Fibroblast of lung (primary cell): ENCODE data around the gene ARHGAP44.

Source experiments
- EZH2 ChIP-seq: IDR thresholded peaks from 2 replicates; pipeline ENCODE4 v1.5.1; 2012; ENCODE audit warnings: low read length, control low read depth, mild to moderate bottlenecking; ENCODE audit errors: missing control alignments
- TF ChIP-seq, protein P1 (sequence below), 2 donors: IDR thresholded peaks in 1 of 2; conservative IDR thresholded peaks in 1 of 2; 1 replicate in 1 of 2; 2 replicates in 1 of 2; pipeline ENCODE4 v1.5.1; 2011 to 2012; ENCODE audit warnings: low read length in 2 of 2, control low read depth in 1 of 2, inconsistent platforms in 1 of 2, low read depth in 1 of 2, mild to moderate bottlenecking in 1 of 2

DNA sequence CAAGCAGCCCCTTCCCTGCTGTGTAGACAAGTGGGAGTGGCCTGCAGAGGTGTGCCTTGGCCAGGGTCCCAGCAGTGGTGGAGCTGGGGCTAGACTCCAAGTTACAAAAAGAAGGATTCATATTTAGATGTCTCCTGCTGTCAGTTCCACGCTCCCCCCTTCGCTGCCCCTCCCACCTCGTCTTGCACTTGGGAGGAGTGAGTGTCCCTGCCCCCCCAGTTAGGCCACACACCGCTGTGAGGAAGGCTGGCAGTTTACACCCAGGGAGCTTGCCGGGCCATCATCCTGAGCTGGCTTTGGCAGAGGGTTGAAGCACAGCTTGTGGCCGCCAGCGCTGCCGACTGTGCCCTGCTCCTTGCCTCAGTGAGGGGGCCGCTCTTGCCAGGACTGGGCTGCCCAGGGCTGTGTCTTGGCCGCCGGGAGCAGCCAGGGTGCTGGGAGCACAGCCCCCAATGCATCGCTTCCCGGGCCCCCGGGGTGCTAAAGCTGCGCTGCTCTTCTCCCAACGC lies 184.3 kb downstream of the ARHGAP44 start:
- TF ChIP-seq, protein P1, sequence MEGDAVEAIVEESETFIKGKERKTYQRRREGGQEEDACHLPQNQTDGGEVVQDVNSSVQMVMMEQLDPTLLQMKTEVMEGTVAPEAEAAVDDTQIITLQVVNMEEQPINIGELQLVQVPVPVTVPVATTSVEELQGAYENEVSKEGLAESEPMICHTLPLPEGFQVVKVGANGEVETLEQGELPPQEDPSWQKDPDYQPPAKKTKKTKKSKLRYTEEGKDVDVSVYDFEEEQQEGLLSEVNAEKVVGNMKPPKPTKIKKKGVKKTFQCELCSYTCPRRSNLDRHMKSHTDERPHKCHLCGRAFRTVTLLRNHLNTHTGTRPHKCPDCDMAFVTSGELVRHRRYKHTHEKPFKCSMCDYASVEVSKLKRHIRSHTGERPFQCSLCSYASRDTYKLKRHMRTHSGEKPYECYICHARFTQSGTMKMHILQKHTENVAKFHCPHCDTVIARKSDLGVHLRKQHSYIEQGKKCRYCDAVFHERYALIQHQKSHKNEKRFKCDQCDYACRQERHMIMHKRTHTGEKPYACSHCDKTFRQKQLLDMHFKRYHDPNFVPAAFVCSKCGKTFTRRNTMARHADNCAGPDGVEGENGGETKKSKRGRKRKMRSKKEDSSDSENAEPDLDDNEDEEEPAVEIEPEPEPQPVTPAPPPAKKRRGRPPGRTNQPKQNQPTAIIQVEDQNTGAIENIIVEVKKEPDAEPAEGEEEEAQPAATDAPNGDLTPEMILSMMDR (conservative IDR thresholded peaks at IDR 0.05 in 1 of 2, IDR thresholded peaks at IDR 0.05 in 1 of 2; ENCODE audit: low read depth in 1 of 2, low read length in 2 of 2): no peak
- no peak for TF ChIP-seq EZH2
